Activated CD8-positive, alpha-beta T cell treated with anti-CD3 and anti-CD28 coated beads for 36 hours (primary cell): ENCODE measurements around the gene CCDC102A. TPM values are rescaled to one million over a fixed set of nuclear protein-coding genes. Genes with fewer than 3 reads are reported as not detected.

ENCODE experiments used
- ATAC-seq: fragments of 200-7000 bp; cut with Tn5 transposase; one replicate; pipeline ENCODE4 v1.10.0; 2021; ENCODE audit warnings: mild to moderate bottlenecking, moderate library complexity
- CTCF ChIA-PET: fragments of 350-600 bp; sonication (Branson Sonifier 250); formaldehyde crosslinking; loops from one replicate; lab custom pipeline; 2021; ENCODE audit warnings: antibody characterized with exemption; lab: Charles Lee
- POLR2A ChIA-PET: fragments of 350-600 bp; sonication (Branson Sonifier 250); formaldehyde crosslinking; loops from one replicate; lab custom pipeline; 2021; ENCODE audit warnings: antibody characterized with exemption; lab: Charles Lee
- DNase-seq: peaks from one replicate; pipeline ENCODE4 v3.0.0-alpha.2; 2020
- H3K27ac Mint-ChIP-seq: one replicate; pipeline ENCODE4 v1.8.0; 2021; ENCODE audit warnings: mild to moderate bottlenecking, mixed read lengths
- H3K27me3 Mint-ChIP-seq: one replicate; pipeline ENCODE4 v1.8.0; 2021; ENCODE audit warnings: mixed read lengths
- H3K36me3 Mint-ChIP-seq: one replicate; pipeline ENCODE4 v1.8.0; 2021; ENCODE audit warnings: low read depth, mixed read lengths
- H3K4me1 Mint-ChIP-seq: one replicate; pipeline ENCODE4 v1.8.0; 2021; ENCODE audit warnings: low read depth, mixed read lengths
- H3K4me3 Mint-ChIP-seq: one replicate; pipeline ENCODE4 v1.8.0; 2021; ENCODE audit warnings: mild to moderate bottlenecking, moderate library complexity, mixed read lengths
- H3K9me3 Mint-ChIP-seq: one replicate; pipeline ENCODE4 v1.8.0; 2021; ENCODE audit warnings: mixed read lengths
- CTCF ChIP-seq: fragments of 200-600 bp; IDR thresholded peaks from one replicate; pipeline ENCODE4 v1.8.0; 2022; ENCODE audit warnings: antibody characterized with exemption, mild to moderate bottlenecking
- intact Hi-C: fragments of 100-400 bp; cut with micrococcal nuclease; formaldehyde crosslinking; loops from one replicate; pipeline ENCODE4 v1.10.0; 2022
- total RNA-seq, 2 experiments: library from RNA; stranded (reverse); gene quantifications; one replicate each; pipeline ENCODE4 v1.2.3, GENCODE V29; 2021

CCDC102A gene
- total RNA-seq, 2 experiments from 2014 or later = 7.1 to 7.9 TPM

DNA sequence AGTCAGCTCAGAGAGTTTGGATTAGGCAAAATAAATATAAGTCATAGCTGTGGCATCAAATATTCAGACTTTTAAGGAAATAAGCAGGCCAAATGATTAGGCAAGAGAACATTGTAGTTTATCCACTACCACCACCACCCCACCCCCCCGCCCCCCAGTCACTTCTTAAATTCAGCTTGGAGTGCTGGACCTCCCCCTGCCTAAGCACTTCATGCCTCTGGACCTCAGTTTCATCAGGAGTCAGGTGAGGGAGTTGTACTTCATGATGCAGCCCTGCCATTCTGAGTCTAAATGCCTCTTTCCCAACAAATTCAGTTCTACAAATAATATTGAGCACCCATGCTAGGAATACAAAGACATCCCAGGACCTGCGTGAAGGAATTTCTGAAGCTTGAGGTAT is 71.8 kb downstream of the CCDC102A start:
- CTCF ChIA-PET = interaction anchor here (0.8 to 6.9 kb wide), 6 partner anchors 8 to 55 kb away, joined by 3 to 35 read pairs (median 4); no protein-coding TSS in a partner anchor
- no peak for TF ChIP-seq CTCF
- Mint-ChIP-seq H3K9me3 (no peaks in the 10 kb centered on the region), H3K4me3 (no peak overlapping the region), H3K4me1 (peaks cover 25% of the 10 kb centered on the region), H3K36me3 (peaks cover 42% of the 10 kb centered on the region), H3K27me3 (no peaks in the 10 kb centered on the region), H3K27ac (peak overlapping the region; percentile 39)
- POLR2A ChIA-PET = interaction anchor here (0.9 to 6.1 kb wide), 6 partner anchors 9 to 66 kb away, joined by 3 to 47 read pairs (median 6); partner anchors contain the start of genes CIAPIN1 and COQ9
- ATAC-seq (no peak), DNase-seq (no peak)
- intact Hi-C loops = no loop called here

DNA sequence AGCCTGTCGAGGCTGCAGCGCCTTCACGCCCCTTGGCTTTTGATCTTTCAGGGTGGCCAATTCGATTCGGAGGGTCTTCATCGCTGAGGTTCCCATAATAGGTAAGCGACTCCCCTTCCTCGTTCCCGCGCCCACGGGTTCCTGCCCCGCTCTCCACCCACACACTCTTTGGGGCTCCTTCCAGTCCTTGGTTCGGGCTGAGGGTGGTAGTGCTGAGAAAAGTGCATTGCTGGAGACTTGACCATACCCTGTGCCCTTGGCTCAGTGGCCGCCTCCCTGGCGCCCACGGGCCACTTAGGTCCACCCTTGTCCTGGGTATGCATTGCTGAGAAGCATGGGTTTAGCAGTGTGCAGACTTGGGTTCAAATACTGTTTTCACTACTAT is 73.4 kb downstream of the CCDC102A start:
- Mint-ChIP-seq H3K27ac (peak overlapping the region; percentile 100), H3K27me3 (no peaks in the 10 kb centered on the region)
- TF ChIP-seq CTCF = no peak

DNA sequence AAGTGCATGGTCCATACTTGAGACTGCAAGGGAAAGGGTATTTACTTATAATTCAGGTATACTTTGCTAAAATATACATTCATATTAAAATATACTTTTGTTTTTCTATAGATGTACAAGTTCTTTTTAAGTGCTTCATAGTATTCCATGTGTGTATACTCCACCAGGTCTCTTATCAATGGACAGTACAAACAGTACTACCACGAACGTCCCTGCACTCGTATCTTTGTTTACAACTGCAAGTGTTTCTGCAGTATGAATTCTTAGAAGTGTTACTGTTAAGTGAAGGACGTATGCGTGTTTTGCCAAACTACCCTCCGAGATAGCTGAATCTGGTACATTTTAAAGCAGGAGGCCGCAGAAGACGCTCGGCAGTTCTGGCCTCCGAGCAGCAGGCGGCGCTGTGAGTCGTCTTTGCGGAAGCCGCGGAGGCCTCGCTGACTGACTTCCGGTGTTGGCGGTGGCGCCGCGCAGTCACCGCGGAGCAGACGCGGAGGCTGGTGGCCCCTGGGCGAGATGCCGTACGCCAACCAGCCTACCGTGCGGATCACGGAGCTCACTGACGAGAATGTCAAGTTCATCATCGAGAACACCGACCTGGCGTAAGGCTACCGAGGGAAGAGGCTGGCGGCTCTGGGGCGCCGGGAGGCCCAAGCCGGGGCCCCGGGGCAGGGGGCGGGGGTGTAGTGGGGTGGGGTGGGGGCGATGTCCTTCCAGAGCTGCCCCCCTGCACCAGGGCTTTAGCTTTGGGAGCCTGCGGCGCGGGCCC is 74.0 kb downstream of the CCDC102A start, which contains the start of gene POLR2C:
Gene POLR2C, plus strand, starts transcription at position 471 of the 769 bp plus-strand sequence. Its CDS starts 46 bp downstream, at position 517.
- H3K9me3 Mint-ChIP-seq = no peaks in the 10 kb centered on the region
- peak within 1 kb of the TSS; percentile 99 for H3K4me3 Mint-ChIP-seq
- peak; percentile 99 for TF ChIP-seq CTCF
- H3K27ac Mint-ChIP-seq = peak within 1 kb of the TSS; percentile 100
- H3K4me1 Mint-ChIP-seq = peaks cover 25% of the 10 kb centered on the region
- CTCF ChIA-PET = interaction anchor here (0.6 to 6.9 kb wide), 24 partner anchors 9 to 348 kb away, joined by 3 to 55 read pairs (median 6); partner anchors contain the start of genes CIAPIN1, COQ9 and DOK4
- peaks cover 32% of the 10 kb centered on the region for H3K36me3 Mint-ChIP-seq
- intact Hi-C loops = no loop called here
- ATAC-seq (peak; percentile 98), DNase-seq (peak; percentile 95)
- no peaks in the 10 kb centered on the region for H3K27me3 Mint-ChIP-seq
- POLR2A ChIA-PET = interaction anchor here (0.7 to 6.1 kb wide), 23 partner anchors 11 to 329 kb away, joined by 3 to 47 read pairs (median 5); partner anchors contain the start of genes CIAPIN1, COQ9 and DOK4

More for the DNA sequence above, 73.4 kb downstream of the CCDC102A start:
- no peaks in the 10 kb centered on the region for H3K9me3 Mint-ChIP-seq
- intact Hi-C loops = no loop called here
- DNase-seq (no peak), ATAC-seq (peak; percentile 23)
- ChIA-PET POLR2A (interaction anchor here (0.9 to 6.1 kb wide), 18 partner anchors 11 to 195 kb away, joined by 3 to 47 read pairs (median 5); partner anchors contain the start of genes CIAPIN1, COQ9 and DOK4), CTCF (interaction anchor here (0.8 to 6.9 kb wide), 19 partner anchors 8 to 186 kb away, joined by 3 to 55 read pairs (median 9); partner anchors contain the start of genes CIAPIN1, COQ9 and DOK4)
- peaks cover 36% of the 10 kb centered on the region for H3K36me3 Mint-ChIP-seq
- peaks cover 25% of the 10 kb centered on the region for H3K4me1 Mint-ChIP-seq
- peak overlapping the region; percentile 99 for H3K4me3 Mint-ChIP-seq

Other genes starting within 250 kb of the CCDC102A start
- gene CCL22, start 177.8 kb downstream of the CCDC102A start, total RNA-seq = 1 to 10 TPM; 7.1 to 7.4 TPM
- under 1 TPM in 1 of 2 experiments, not detected in 1; 0.09 TPM for gene CX3CL1, start 164.1 kb downstream of the CCDC102A start, total RNA-seq
- 1 to 10 TPM; 2.1 to 2.9 TPM for gene CCL17, start 131.8 kb downstream of the CCDC102A start, total RNA-seq
- gene CIAPIN1, start 89.2 kb downstream of the CCDC102A start, total RNA-seq = 10 to 100 TPM; 53.3 to 53.4 TPM
- gene COQ9, start 89.1 kb downstream of the CCDC102A start, total RNA-seq = 10 to 100 TPM; 39.3 to 39.6 TPM
- gene POLR2C, start 73.9 kb downstream of the CCDC102A start, total RNA-seq = 10 to 100 TPM; 62.4 to 63.0 TPM
- gene DOK4, start 50.1 kb downstream of the CCDC102A start, total RNA-seq = 1 to 10 TPM; 4.6 to 5.1 TPM
- gene ADGRG5, start 6.1 kb upstream of the CCDC102A start, total RNA-seq = 1 to 10 TPM; 4.8 to 5.5 TPM
- gene ADGRG1, start 92.1 kb upstream of the CCDC102A start, total RNA-seq = 1 to 10 TPM; 4.9 to 8.5 TPM
- not detected for gene ADGRG3, start 131.7 kb upstream of the CCDC102A start, total RNA-seq
- under 1 TPM in 1 of 2 experiments, not detected in 1; 0.58 TPM for gene DRC7, start 158.2 kb upstream of the CCDC102A start, total RNA-seq
- gene KATNB1, start 199.2 kb upstream of the CCDC102A start, total RNA-seq = 10 to 100 TPM; 35.1 to 39.6 TPM